ENCODE measurements around the gene WDR48. TPM values are rescaled to one million over a fixed set of nuclear protein-coding genes. Genes with fewer than 3 reads are reported as not detected.

The WDR48 gene
- total RNA-seq, 4 donors from 2014 or later = 18.3 to 49.3 (median 25.2) TPM

DNA sequence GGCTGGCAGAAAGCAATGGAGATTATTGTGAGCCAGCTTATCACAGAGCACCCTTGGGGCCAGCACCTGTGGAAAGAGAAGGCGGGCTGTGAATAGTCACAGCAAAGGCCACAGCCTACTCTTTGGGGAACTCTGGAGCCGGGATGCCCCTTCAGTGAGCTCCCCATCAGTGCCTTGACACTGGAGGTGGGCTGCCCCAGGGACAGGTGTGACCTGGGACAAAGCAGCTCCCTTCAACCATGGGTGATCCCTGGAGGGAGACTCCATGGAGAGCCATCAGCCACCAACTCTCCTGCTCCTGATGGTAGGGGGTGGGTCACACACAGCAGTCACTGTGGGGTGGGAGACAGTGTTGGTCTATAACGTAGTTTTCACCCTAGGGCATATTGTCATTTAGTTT, 61.5 kb downstream of the WDR48 start:
- Histone ChIP-seq H3K36me3 (peaks cover 16% of the 10 kb centered on the region), H3K27me3 (no peaks in the 10 kb centered on the region), H3K4me3 (no peak overlapping the region), H3K4me1 (peaks cover 2% of the 10 kb centered on the region), H3K27ac (no peak overlapping the region), H3K9me3 (no peaks in the 10 kb centered on the region)
- no peak for TF ChIP-seq EP300 (IDR thresholded peaks at IDR 0.05)
- no peak for TF ChIP-seq POLR2A (IDR thresholded peaks at IDR 0.05)
- TF ChIP-seq POLR2AphosphoS5 (IDR thresholded peaks at IDR 0.05) = no peak
- TF ChIP-seq CTCF (IDR thresholded peaks at IDR 0.05) = no peak
- no peak for DNase-seq (ENCODE audit: low spot score in 2 of 2)
- WGBS = 73% methylated on average over 3 of the region's 3 CpGs

GRCh38 chr3:39114456-39114855, 62.6 kb downstream of the WDR48 start:
- TF ChIP-seq POLR2A (IDR thresholded peaks at IDR 0.05) (no peak), CTCF (IDR thresholded peaks at IDR 0.05) (no peak), POLR2AphosphoS5 (IDR thresholded peaks at IDR 0.05) (no peak), EP300 (IDR thresholded peaks at IDR 0.05) (no peak)
- H3K36me3 ChIP-seq = peaks cover 16% of the 10 kb centered on the region
- H3K27ac ChIP-seq = no peak overlapping the region
- no peaks in the 10 kb centered on the region for H3K4me1 ChIP-seq
- H3K27me3 ChIP-seq = no peaks in the 10 kb centered on the region
- 85% methylated on average over 5 of the region's 5 CpGs for WGBS
- no peak overlapping the region for H3K4me3 ChIP-seq
- no peak for DNase-seq (ENCODE audit: low spot score in 2 of 2)
- no peaks in the 10 kb centered on the region for H3K9me3 ChIP-seq

DNA sequence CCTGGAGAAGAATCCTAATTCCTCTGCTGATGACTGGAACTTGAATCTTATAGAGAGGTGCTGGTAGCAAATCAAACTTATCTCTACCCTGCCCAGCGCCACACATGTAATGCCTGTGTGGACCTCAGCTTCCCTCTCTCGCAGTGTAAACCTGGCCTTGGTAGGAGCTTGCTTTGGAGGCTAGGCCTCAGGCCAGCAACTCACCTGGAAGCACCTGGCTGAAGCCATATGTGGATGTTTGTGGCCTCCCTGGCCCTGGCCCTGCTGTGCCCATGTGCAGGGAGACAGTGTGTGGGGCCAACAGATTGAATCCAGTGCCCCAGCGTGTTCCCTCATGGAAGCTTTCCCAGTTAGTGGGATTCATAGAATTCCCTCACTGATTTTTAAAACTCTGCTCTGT, 64.1 kb downstream of the WDR48 start:
- H3K36me3 ChIP-seq = peaks cover 21% of the 10 kb centered on the region
- no peak overlapping the region for H3K4me3 ChIP-seq
- no peaks in the 10 kb centered on the region for H3K27me3 ChIP-seq
- DNase-seq (ENCODE audit: low spot score in 2 of 2) = no peak
- WGBS = 95% methylated on average over 3 of the region's 3 CpGs
- H3K4me1 ChIP-seq = no peaks in the 10 kb centered on the region
- H3K27ac ChIP-seq = no peak overlapping the region
- no peak for TF ChIP-seq CTCF (IDR thresholded peaks at IDR 0.05)
- no peak for TF ChIP-seq POLR2A (IDR thresholded peaks at IDR 0.05)
- no peak for TF ChIP-seq EP300 (IDR thresholded peaks at IDR 0.05)
- no peak for TF ChIP-seq POLR2AphosphoS5 (IDR thresholded peaks at IDR 0.05)
- H3K9me3 ChIP-seq = no peaks in the 10 kb centered on the region

- no peak for TF ChIP-seq EP300 (IDR thresholded peaks at IDR 0.05)
- TF ChIP-seq POLR2AphosphoS5 (IDR thresholded peaks at IDR 0.05) = no peak
- Histone ChIP-seq H3K4me3 (no peak overlapping the region), H3K4me1 (no peaks in the 10 kb centered on the region), H3K27me3 (no peaks in the 10 kb centered on the region), H3K9me3 (no peaks in the 10 kb centered on the region), H3K36me3 (peaks cover 16% of the 10 kb centered on the region), H3K27ac (no peak overlapping the region)
- no peak for DNase-seq (ENCODE audit: low spot score in 2 of 2)
- 92% methylated on average over 3 of the region's 3 CpGs for WGBS
Observed at GRCh38 chr3:39118079-39118478, 66.3 kb downstream of the WDR48 start.

- peaks cover 16% of the 10 kb centered on the region for H3K36me3 ChIP-seq
- H3K27ac ChIP-seq = no peak overlapping the region
- 80% methylated on average over 5 of the region's 5 CpGs for WGBS
- no peaks in the 10 kb centered on the region for H3K27me3 ChIP-seq
- H3K9me3 ChIP-seq = no peaks in the 10 kb centered on the region
- no peak for TF ChIP-seq EP300 (IDR thresholded peaks at IDR 0.05)
- no peak for TF ChIP-seq CTCF (IDR thresholded peaks at IDR 0.05)
- H3K4me3 ChIP-seq = no peak overlapping the region
- H3K4me1 ChIP-seq = no peaks in the 10 kb centered on the region
- DNase-seq (ENCODE audit: low spot score in 2 of 2) = no peak
Observed at GRCh38 chr3:39118931-39119660, 67.3 kb downstream of the WDR48 start.

DNA sequence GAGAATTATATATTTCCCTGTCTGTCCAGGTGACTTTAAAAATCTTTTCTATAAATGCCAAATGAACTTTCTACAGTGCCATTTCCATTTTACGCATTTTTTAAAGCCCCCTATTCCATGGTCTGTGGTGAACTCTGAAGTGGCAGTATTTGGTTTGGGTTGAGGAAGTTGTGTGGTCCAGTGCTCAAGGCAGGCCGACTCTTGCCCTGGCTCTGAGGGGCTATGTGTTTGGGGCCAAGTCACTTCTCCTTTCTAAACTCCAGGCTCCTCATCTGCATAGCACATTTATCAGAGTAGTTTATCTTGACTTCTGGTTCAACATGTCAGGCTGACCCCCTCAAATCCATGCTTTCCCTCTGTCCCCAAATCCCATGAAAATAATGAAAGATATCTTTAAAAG, 69.8 kb downstream of the WDR48 start:
- DNase-seq (ENCODE audit: low spot score in 2 of 2) = no peak
- no peak overlapping the region for H3K27ac ChIP-seq
- H3K27me3 ChIP-seq = no peaks in the 10 kb centered on the region
- H3K4me1 ChIP-seq = peaks cover 1% of the 10 kb centered on the region
- TF ChIP-seq EP300 (IDR thresholded peaks at IDR 0.05) = no peak
- no peak for TF ChIP-seq CTCF (IDR thresholded peaks at IDR 0.05)
- no peak for TF ChIP-seq POLR2A (IDR thresholded peaks at IDR 0.05)
- TF ChIP-seq POLR2AphosphoS5 (IDR thresholded peaks at IDR 0.05) = no peak
- H3K9me3 ChIP-seq = no peaks in the 10 kb centered on the region
- peaks cover 14% of the 10 kb centered on the region for H3K36me3 ChIP-seq
- H3K4me3 ChIP-seq = no peak overlapping the region
- 80% methylated on average over 2 of the region's 2 CpGs for WGBS

Measured in suprapubic skin (tissue), 4 donors.